Measurements from ENCODE around the gene KANK4. TPM values are rescaled to one million over a fixed set of nuclear protein-coding genes. Genes with fewer than 3 reads are reported as not detected.

KANK4 gene
- total and polyA plus RNA-seq, 9 donors = 0.05 to 0.83 (median 0.19) TPM; not detected in 1

DNA sequence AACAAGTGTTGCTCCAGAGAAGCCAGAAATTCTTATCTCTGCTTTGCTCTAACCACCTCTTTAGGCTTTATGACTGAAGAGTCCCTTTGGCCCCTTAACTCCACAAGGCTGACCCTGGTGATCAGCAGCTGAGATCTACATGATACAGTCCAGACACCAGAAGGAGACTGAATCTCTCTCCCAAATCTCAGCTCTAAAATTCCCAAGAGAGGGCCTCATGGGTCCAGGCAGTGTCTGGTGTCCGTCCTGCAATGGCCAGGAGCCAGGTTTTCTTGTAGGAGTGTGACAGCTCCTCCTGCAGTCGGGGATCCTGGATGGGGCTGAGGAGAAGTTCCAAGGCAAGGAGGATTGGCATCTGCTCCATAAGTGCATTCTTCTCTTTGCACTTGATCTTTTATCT is 89.3 kb downstream of the KANK4 start:
- no peaks in the 10 kb centered on the region for H3K9me3 ChIP-seq
- no peaks in the 10 kb centered on the region for H3K36me3 ChIP-seq
- H3K4me1 ChIP-seq (ENCODE audit: insufficient read depth) = no peaks in the 10 kb centered on the region
- TF ChIP-seq CTCF (IDR thresholded peaks at IDR 0.05) (no peak), POLR2A (IDR thresholded peaks at IDR 0.05) (no peak), EP300 (IDR thresholded peaks at IDR 0.05) (no peak)
- 24 to 36% (median 32%) methylated on average over 2 of the region's 2 CpGs for WGBS, 3 donors
- H3K27me3 ChIP-seq = no peaks in the 10 kb centered on the region
- H3K4me3 ChIP-seq = no peak overlapping the region
- H3K27ac ChIP-seq = no peak overlapping the region
- intact Hi-C loops (cut with DNase I) = no loop called here
- no peak for DNase-seq

DNA sequence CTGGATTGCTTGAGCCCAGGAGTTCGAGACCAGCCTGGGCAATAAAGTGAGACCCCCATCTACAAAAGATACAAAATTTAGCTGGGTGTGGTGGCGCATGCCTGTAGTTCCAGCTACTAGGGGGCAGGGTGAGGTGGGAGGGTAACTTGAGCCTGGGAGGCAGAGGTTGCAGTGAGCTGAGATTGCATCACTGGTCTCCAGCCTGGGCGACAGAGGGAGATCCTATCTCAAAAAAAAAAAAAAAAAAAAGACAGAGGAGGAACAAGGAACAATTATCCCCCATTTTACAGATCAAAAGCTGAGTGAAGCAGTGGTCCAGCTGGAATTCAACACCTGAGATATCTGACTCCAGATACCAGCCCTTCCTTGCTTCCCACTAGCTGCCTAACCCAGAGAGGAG is 89.8 kb downstream of the KANK4 start:
- 80 to 95% (median 80%) methylated on average over 3 of the region's 3 CpGs for WGBS, 3 donors
- Histone ChIP-seq H3K27me3 (no peaks in the 10 kb centered on the region), H3K36me3 (no peaks in the 10 kb centered on the region), H3K4me1 (ENCODE audit: insufficient read depth) (no peaks in the 10 kb centered on the region), H3K4me3 (no peak overlapping the region), H3K27ac (no peak overlapping the region), H3K9me3 (no peaks in the 10 kb centered on the region)
- intact Hi-C loops (cut with DNase I) = no loop called here
- no peak for DNase-seq
- TF ChIP-seq EP300 (IDR thresholded peaks at IDR 0.05) = no peak
- TF ChIP-seq POLR2A (IDR thresholded peaks at IDR 0.05) = no peak
- no peak for TF ChIP-seq CTCF (IDR thresholded peaks at IDR 0.05)

DNA sequence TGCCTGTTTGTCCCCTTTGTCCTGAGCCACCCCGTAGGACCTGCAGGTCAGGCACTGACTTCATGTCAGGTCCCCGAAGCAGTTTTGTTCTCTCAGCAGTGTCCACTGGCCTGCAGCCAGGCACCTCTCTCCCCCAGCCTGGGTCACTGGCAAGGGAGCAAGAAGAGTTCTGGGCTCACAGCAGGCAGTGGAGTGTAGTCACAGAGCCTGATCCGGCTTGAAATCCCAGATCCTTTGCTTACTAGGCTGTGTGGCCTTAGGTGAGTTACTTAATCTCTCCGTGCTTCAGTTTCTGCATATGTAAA is 90.4 kb downstream of the KANK4 start:
- no peaks in the 10 kb centered on the region for H3K9me3 ChIP-seq
- intact Hi-C loops (cut with DNase I) = no loop called here
- H3K4me1 ChIP-seq (ENCODE audit: insufficient read depth) = no peaks in the 10 kb centered on the region
- WGBS, 3 donors = 57 to 72% (median 62%) methylated on average over 4 of the region's 4 CpGs
- TF ChIP-seq EP300 (IDR thresholded peaks at IDR 0.05) (no peak), CTCF (IDR thresholded peaks at IDR 0.05) (no peak), POLR2A (IDR thresholded peaks at IDR 0.05) (no peak)
- no peaks in the 10 kb centered on the region for H3K27me3 ChIP-seq
- no peak overlapping the region for H3K4me3 ChIP-seq
- no peak for DNase-seq
- H3K27ac ChIP-seq = no peak overlapping the region
- H3K36me3 ChIP-seq = no peaks in the 10 kb centered on the region

DNA sequence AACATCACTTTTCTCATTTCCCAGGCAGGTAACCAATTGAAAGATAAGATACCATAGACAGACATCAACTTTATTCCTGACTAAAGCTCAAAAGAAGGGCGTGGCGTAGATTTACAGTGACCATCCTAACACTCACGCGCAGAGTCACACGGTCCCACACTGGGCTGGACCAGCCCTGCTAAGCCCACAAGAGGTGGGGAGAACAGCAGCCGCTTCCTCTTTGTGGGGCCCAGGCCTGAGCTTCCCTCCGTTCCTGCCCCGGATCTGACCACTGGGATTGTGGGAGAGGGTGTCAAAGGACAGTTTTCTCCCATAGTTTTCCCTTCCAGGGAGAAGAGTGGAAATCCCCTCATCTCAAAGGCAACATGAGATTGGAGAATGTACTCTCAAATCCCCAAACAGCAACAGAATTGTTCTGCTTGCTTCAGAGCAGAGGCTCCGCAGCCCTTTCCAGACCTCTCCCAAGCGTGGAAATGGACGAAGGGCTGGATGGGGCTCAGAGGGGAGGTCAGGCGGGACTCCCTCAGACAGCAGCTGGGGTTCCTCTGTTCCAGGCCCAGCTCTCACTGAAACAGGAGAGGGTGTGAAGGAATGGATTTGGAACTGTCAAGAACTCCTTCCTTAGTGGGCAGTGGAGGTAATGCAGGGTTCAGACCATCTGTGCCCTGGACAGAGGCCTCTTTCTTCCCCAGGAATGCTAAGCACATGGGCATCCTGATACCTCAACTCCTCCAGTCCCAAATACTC is 90.9 kb downstream of the KANK4 start:
- no peak overlapping the region for H3K27ac ChIP-seq
- H3K27me3 ChIP-seq = no peaks in the 10 kb centered on the region
- no peaks in the 10 kb centered on the region for H3K4me1 ChIP-seq (ENCODE audit: insufficient read depth)
- no peaks in the 10 kb centered on the region for H3K9me3 ChIP-seq
- no peak overlapping the region for H3K4me3 ChIP-seq
- intact Hi-C loops (cut with DNase I) = no loop called here
- H3K36me3 ChIP-seq = no peaks in the 10 kb centered on the region
- no peak for DNase-seq
- TF ChIP-seq EP300 (IDR thresholded peaks at IDR 0.05) (no peak), CTCF (IDR thresholded peaks at IDR 0.05) (no peak), POLR2A (IDR thresholded peaks at IDR 0.05) (no peak)
- 83 to 91% (median 91%) methylated on average over 12 of the region's 12 CpGs for WGBS, 3 donors
